K562 (cell line): Measurements from ENCODE around the gene TMOD2. TPM values are rescaled to one million over a fixed set of nuclear protein-coding genes. Genes with fewer than 3 reads are reported as not detected.

Source experiments
- ATAC-seq: fragments of 200-7000 bp; cut with Tn5 transposase; 3 replicates; pipeline ENCODE4 v1.9.1; 2020; ENCODE audit warnings: moderate library complexity
- BruUV-seq: library from RNA; stranded (reverse); fragments of 400-500 nt; replicated peaks from 2 replicates; lab custom pipeline; 2021; lab: Mats Ljungman, UMichigan
- CTCF ChIA-PET: fragments of 300-600 bp; formaldehyde crosslinking; extraction: SDS; loops from one replicate; lab custom pipeline; 2021; ENCODE audit warnings: low intra/inter-chr PET ratio; lab: Yijun Ruan, JAX
- POLR2A ChIA-PET: fragments of 300-600, 350-650 bp; sonication (Branson Sonifier 250); formaldehyde crosslinking; extraction: SDS; loops from one replicate; lab custom pipeline; 2021; ENCODE audit warnings: antibody characterized with exemption, inconsistent platforms; lab: Yijun Ruan, JAX
- DNase-seq, 4 experiments: peaks; one replicate each; pipeline versions ENCODE4 v3.0.0 to v3.0.0-alpha.2; 2011 to 2018; ENCODE audit warnings: low spot score in 3 of 4, mixed read lengths in 3 of 4; ENCODE audit errors: extremely low read depth in 1 of 4
- FAIRE-seq: peaks from 2 replicates; lab custom pipeline; 2011; peaks lifted over from hg19 to GRCh38; lab: Jason Lieb, UNC
- H2AFZ ChIP-seq: 2 replicates; pipeline ENCODE4 v1.6.0; 2011; ENCODE audit warnings: low read depth, low read length, control low read depth, inconsistent platforms
- H3K27ac ChIP-seq: fragments of 200-600 bp; 3 replicates; pipeline ENCODE4 v1.8.0; 2011; ENCODE audit warnings: low read depth, mild to moderate bottlenecking, control low read depth, inconsistent platforms, low read length, moderate library complexity, mixed read lengths; ENCODE audit errors: extremely low read depth
- H3K27me3 ChIP-seq, 2 experiments: fragments of 300-600 bp in 1 of 2; 2 replicates in 1 of 2; 3 replicates in 1 of 2; pipeline versions ENCODE4 v1.6.0 to v1.8.0; 2011; ENCODE audit warnings: inconsistent platforms in 2 of 2, low read length in 2 of 2, mild to moderate bottlenecking in 1 of 2, mixed read lengths in 1 of 2, moderate library complexity in 1 of 2; ENCODE audit not compliant: control insufficient read depth in 2 of 2, insufficient read depth in 2 of 2
- H3K36me3 ChIP-seq: fragments of 300-600 bp; 3 replicates; pipeline ENCODE4 v1.8.0; 2011; ENCODE audit warnings: mild to moderate bottlenecking, low read length, inconsistent platforms; ENCODE audit not compliant: control insufficient read depth, insufficient read depth
- H3K4me1 ChIP-seq, 2 experiments: fragments of 200-600 bp in 1 of 2; replicated peaks in 1 of 2; 2 replicates in 1 of 2; 3 replicates in 1 of 2; pipeline versions ENCODE4 v1.5.1 to v1.8.0; 2011; ENCODE audit warnings: inconsistent platforms in 2 of 2, low read length in 2 of 2, mild to moderate bottlenecking in 1 of 2, mixed read lengths in 1 of 2, moderate library complexity in 1 of 2; ENCODE audit not compliant: control insufficient read depth in 2 of 2, insufficient read depth in 2 of 2
- H3K4me2 ChIP-seq: 2 replicates; pipeline ENCODE4 v1.6.1; 2011; ENCODE audit warnings: low read length, control low read depth, inconsistent platforms, mixed read lengths; ENCODE audit not compliant: insufficient read depth
- H3K4me3 ChIP-seq: fragments of 200-600 bp; sonication (generic), shearing (Covaris generic); 2 replicates; pipeline ENCODE4 v1.5.1; 2016; ENCODE audit warnings: control low read depth, inconsistent platforms
- H3K79me2 ChIP-seq: fragments of 200-600 bp; 3 replicates; pipeline ENCODE4 v1.8.0; 2011; ENCODE audit warnings: low read length, inconsistent platforms; ENCODE audit not compliant: control insufficient read depth, insufficient read depth
- H3K9ac ChIP-seq, 2 experiments: 2 replicates each; pipeline versions ENCODE4 v1.6.0 to v1.6.1; 2011; ENCODE audit warnings: low read depth in 2 of 2, low read length in 2 of 2, control low read depth in 1 of 2, inconsistent platforms in 1 of 2, mild to moderate bottlenecking in 1 of 2, mixed read lengths in 1 of 2; ENCODE audit not compliant: insufficient read depth in 1 of 2
- H3K9me1 ChIP-seq: one replicate; pipeline ENCODE4 v1.6.0; 2011; ENCODE audit warnings: inconsistent platforms, mild to moderate bottlenecking, low read length, moderate library complexity; ENCODE audit not compliant: control insufficient read depth, insufficient read depth
- H3K9me3 ChIP-seq: replicated peaks from 2 replicates; pipeline ENCODE4 v1.5.1; 2011; ENCODE audit warnings: low read depth, low read length, inconsistent platforms; ENCODE audit not compliant: control insufficient read depth, insufficient read depth
- H4K20me1 ChIP-seq: replicated peaks from 2 replicates; pipeline ENCODE4 v1.6.1; 2011; ENCODE audit warnings: low read length, inconsistent platforms, mixed read lengths; ENCODE audit not compliant: control insufficient read depth, insufficient read depth
- CBFA2T2 ChIP-seq: fragments of 450-650 bp; conservative IDR thresholded peaks from 2 replicates; pipeline ENCODE4 v1.6.1; 2017; ENCODE audit warnings: mild to moderate bottlenecking
- ETV1 ChIP-seq: fragments of 450-650 bp; conservative IDR thresholded peaks from 2 replicates; pipeline ENCODE4 v1.6.1; 2016; ENCODE audit warnings: missing genetic modification characterization, control low read depth, low read depth, missing compliant biosample characterization
- GTF2E2 ChIP-seq: fragments of 200-800 bp; sonication (Bioruptor generic); IDR thresholded peaks from 2 replicates; pipeline ENCODE4 v1.6.1; 2016; ENCODE audit warnings: missing genetic modification characterization, missing compliant biosample characterization
- HDAC1 ChIP-seq, 2 experiments: fragments of 450-650 bp; IDR thresholded peaks; 2 replicates each; pipeline ENCODE4 v1.6.1; 2016 to 2017; ENCODE audit warnings: inconsistent platforms in 1 of 2, mild to moderate bottlenecking in 1 of 2, moderate library complexity in 1 of 2
- HDAC2 ChIP-seq: fragments of 450-650 bp; IDR thresholded peaks from 2 replicates; pipeline ENCODE4 v1.6.1; 2016; ENCODE audit warnings: mild to moderate bottlenecking
- NR3C1 ChIP-seq: sonication (generic); formaldehyde crosslinking; IDR thresholded peaks from 2 replicates; pipeline ENCODE4 v1.8.1; 2022; ENCODE audit warnings: missing genetic modification reagents
- POLR2B ChIP-seq: fragments of 450-650 bp; IDR thresholded peaks from 2 replicates; pipeline ENCODE4 v1.6.1; 2018; ENCODE audit warnings: low read depth; ENCODE audit not compliant: partially characterized antibody
- RCOR1 ChIP-seq, 2 experiments: IDR thresholded peaks; 2 replicates each; pipeline ENCODE4 v1.6.1; 2012; ENCODE audit warnings: low read depth in 2 of 2, low read length in 2 of 2, borderline replicate concordance in 1 of 2, improper control_type of control experiment in 1 of 2
- SNAPC5 ChIP-seq: fragments of 250-450 bp; sonication (Bioruptor Pico); IDR thresholded peaks from 2 replicates; pipeline ENCODE4 v1.8.0; 2021; ENCODE audit warnings: moderate library complexity, mild to moderate bottlenecking, inconsistent platforms
- TBL1XR1 ChIP-seq, 2 experiments: IDR thresholded peaks; 2 replicates each; pipeline ENCODE4 v1.6.1; 2012; ENCODE audit warnings: improper control_type of control experiment in 2 of 2, low read length in 2 of 2, mild to moderate bottlenecking in 1 of 2
- ZNF436 ChIP-seq: fragments of 250-450, 450-650 bp; sonication (Bioruptor Pico); formaldehyde crosslinking; IDR thresholded peaks from 2 replicates; pipeline ENCODE4 v1.7.0; 2020; ENCODE audit warnings: mild to moderate bottlenecking
- ZNF444 ChIP-seq: fragments of 250-450 bp; sonication (Bioruptor Pico); IDR thresholded peaks from 2 replicates; pipeline ENCODE4 v1.4.0; 2020; ENCODE audit warnings: mild to moderate bottlenecking, moderate library complexity
- ZNF830 ChIP-seq: fragments of 250-450 bp; sonication (Bioruptor Pico); IDR thresholded peaks from 2 replicates; pipeline ENCODE4 v1.5.0; 2021; ENCODE audit warnings: mild to moderate bottlenecking
- WGBS: fragments of 100-300 bp; shearing (Covaris generic); methylation state at CpG from one replicate; pipeline ENCODE4 v1.1.6; 2016; ENCODE audit warnings: low coverage, mixed read lengths; ENCODE audit not compliant: insufficient coverage; ENCODE audit errors: missing lambda C conversion rate; 5-methylcytosine and 5-hydroxymethylcytosine counted together
- in situ Hi-C: fragments of 300-500 bp; cut with MboI; formaldehyde crosslinking; loops from 4 replicates; pipeline ENCODE4 v1.15.0; 2018; ENCODE audit warnings: inconsistent platforms, mixed read lengths
- intact Hi-C: fragments of 100-400 bp; cut with micrococcal nuclease; formaldehyde crosslinking; loops from 2 replicates; pipeline ENCODE4 v1.14.2; 2022
- polyA plus RNA-seq, 8 experiments: library from polyadenylated mRNA; depleted of rRNA in 4 of 8; stranded (reverse) in 5 of 8; unstranded in 3 of 8; fragments of >200 nt; fragmentation: Nextera tagmentation in 2 of 8; fragmentation: Illumina TruSeq in 1 of 8; extraction: Ambion mirVana in 2 of 8; extraction: Trizol in 1 of 8; gene quantifications; 2 replicates each; pipeline versions ENCODE4 v1.2.1 to v1.2.3, GENCODE V29; 2011 to 2014; ENCODE audit warnings: inconsistent platforms in 1 of 8, missing spikeins in 1 of 8
- small RNA-seq: library from RNA; depleted of rRNA; stranded (forward); fragments of <200 nt; gene quantifications from one replicate; pipeline ENCODE3, GENCODE V24; 2014
- total RNA-seq, 7 experiments: library from RNA; depleted of rRNA in 6 of 7; stranded (reverse); fragments of >200 nt in 6 of 7; fragmentation: Illumina TruSeq in 2 of 7; extraction: Trizol in 2 of 7; gene quantifications; 2 replicates each; pipeline versions ENCODE4 v1.2.1 to v1.2.3, GENCODE V29; 2011 to 2021; ENCODE audit warnings: low replicate concordance in 1 of 7
- TF ChIP-seq, protein P1 (sequence below): fragments of 250-450 bp; sonication (Bioruptor Pico); IDR thresholded peaks from 2 replicates; pipeline ENCODE4 v1.4.0; 2020; ENCODE audit warnings: mild to moderate bottlenecking

The TMOD2 gene
- total and polyA plus RNA-seq, 9 of the 15 experiments (the other 6 are each of a cell fraction or from before 2014, with no cell fraction given), result 0.49 to 3.8 (median 3.0) TPM

DNA sequence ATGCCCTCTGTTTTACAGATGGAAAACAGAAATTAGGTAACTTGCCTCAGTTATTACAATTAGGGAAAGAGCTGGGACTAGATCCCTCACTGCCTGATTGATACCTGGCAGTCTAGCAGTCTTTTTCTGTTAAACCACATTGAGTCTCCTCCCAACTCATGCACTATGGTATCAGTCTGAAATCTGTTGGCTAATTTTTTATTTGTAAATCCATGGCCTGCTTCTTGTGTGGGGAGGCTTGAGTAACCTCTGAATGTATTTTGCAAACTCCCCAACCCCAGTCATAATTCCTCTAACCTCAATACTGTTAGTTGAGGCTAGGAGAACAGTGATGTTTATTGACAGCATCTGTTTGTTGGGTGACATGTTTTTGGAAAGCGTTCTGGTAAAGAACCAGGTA is 113.9 kb downstream of the TMOD2 start:
- DNase-seq (no peak), FAIRE-seq (no peak)
- intact Hi-C loops, result no loop called here
- H3K9me3 ChIP-seq, result no peaks in the 10 kb centered on the region; the same call in 1 of the 2 replicates
- peaks cover 6% of the 10 kb centered on the region; the same call in 1 of the 3 replicates for H3K79me2 ChIP-seq
- no peak overlapping the region for H3K27ac ChIP-seq
- 100% methylated on average over 1 of the region's 1 CpG for WGBS
- POLR2A ChIA-PET, result interaction anchor here (0.6 to 1.2 kb wide), 4 partner anchors 12 to 25 kb away, joined by 3 to 4 read pairs (median 4); no protein-coding TSS in a partner anchor
- H3K9ac ChIP-seq, result no peak overlapping the region
- no peaks in the 10 kb centered on the region for H3K27me3 ChIP-seq
- no peak overlapping the region for H2AFZ ChIP-seq
- peaks cover 56% of the 10 kb centered on the region for H3K36me3 ChIP-seq
- no peaks in the 10 kb centered on the region; a peak in 2 of 5 replicates for H3K4me1 ChIP-seq
- in situ Hi-C loops, result no loop called here
- no peaks in the 10 kb centered on the region for H4K20me1 ChIP-seq
- no peak overlapping the region for H3K4me2 ChIP-seq
- CTCF ChIA-PET, result no interaction called here
- no peaks in the 10 kb centered on the region for H3K9me1 ChIP-seq
- TF ChIP-seq ZNF436 (no peak), ZNF444 (CRISPR knock-in tag) (no peak), NR3C1 (CRISPR knock-in tag) (no peak), HDAC2 (no peak), RCOR1 (IDR thresholded peaks at IDR 0.05; ENCODE audit: borderline replicate concordance in 1 of 2, low read depth in 2 of 2, low read length in 2 of 2) (no peak), CBFA2T2 (no peak), ZNF830 (CRISPR knock-in tag) (no peak), ETV1 (no peak), HDAC1 (IDR thresholded peaks at IDR 0.05) (no peak), POLR2B (no peak), GTF2E2 (no peak), TBL1XR1 (IDR thresholded peaks at IDR 0.05; ENCODE audit: low read length in 2 of 2) (no peak), SNAPC5 (CRISPR knock-in tag) (no peak)
- TF ChIP-seq, protein P1, sequence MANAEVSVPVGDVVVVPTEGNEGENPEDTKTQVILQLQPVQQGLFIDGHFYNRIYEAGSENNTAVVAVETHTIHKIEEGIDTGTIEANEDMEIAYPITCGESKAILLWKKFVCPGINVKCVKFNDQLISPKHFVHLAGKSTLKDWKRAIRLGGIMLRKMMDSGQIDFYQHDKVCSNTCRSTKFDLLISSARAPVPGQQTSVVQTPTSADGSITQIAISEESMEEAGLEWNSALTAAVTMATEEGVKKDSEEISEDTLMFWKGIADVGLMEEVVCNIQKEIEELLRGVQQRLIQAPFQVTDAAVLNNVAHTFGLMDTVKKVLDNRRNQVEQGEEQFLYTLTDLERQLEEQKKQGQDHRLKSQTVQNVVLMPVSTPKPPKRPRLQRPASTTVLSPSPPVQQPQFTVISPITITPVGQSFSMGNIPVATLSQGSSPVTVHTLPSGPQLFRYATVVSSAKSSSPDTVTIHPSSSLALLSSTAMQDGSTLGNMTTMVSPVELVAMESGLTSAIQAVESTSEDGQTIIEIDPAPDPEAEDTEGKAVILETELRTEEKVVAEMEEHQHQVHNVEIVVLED (CRISPR knock-in tag), result no peak
- TF ChIP-seq, all 486 proteins: peak for 0
- no peak for ATAC-seq
- BruUV-seq, result no TSS peak
- H3K4me3 ChIP-seq, result no peak overlapping the region

Small RNA genes within 50 kb of the gene (small RNA-seq; reads per million reads assigned to genes)
- gene AC090971.5 (not detected), gene RF00017 (not detected)

Other genes starting within 250 kb of the TMOD2 start
- 19.1 and 21.4 TPM in 2 replicates for gene DMXL2, start 128.8 kb upstream of the TMOD2 start, total RNA-seq (2014; rRNA removed)
- 47.7 and 51.7 TPM in 2 replicates for gene DMXL2, start 128.8 kb upstream of the TMOD2 start, total RNA-seq (2014; rRNA removed; fragmentation: Illumina TruSeq; extraction: Trizol)
- 46.6 and 52.6 TPM in 2 replicates for gene DMXL2, start 128.8 kb upstream of the TMOD2 start, total RNA-seq (2015; rRNA removed; fragmentation: Illumina TruSeq; extraction: Trizol)
- gene DMXL2, start 128.8 kb upstream of the TMOD2 start, total RNA-seq (2021), result 27.2 and 30.7 TPM in 2 replicates
- gene DMXL2, start 128.8 kb upstream of the TMOD2 start, polyA plus RNA-seq (2011; rRNA removed), result 29.1 and 57.7 TPM in 2 replicates
- 36.6 and 43.6 TPM in 2 replicates for gene DMXL2, start 128.8 kb upstream of the TMOD2 start, polyA plus RNA-seq (2014; fragmentation: Illumina TruSeq; extraction: Trizol)
- gene DMXL2, start 128.8 kb upstream of the TMOD2 start, polyA plus RNA-seq (2014; fragmentation: Nextera tagmentation; extraction: Ambion mirVana), result 10 to 100 TPM in 1 of 2 experiments, 1 to 10 TPM in 1; 9.3 to 16.2 TPM
- 25.2 and 26.8 TPM in 2 replicates for gene DMXL2, start 128.8 kb upstream of the TMOD2 start, polyA plus RNA-seq (2014; rRNA removed)
- gene SCG3, start 70.1 kb upstream of the TMOD2 start, total RNA-seq (2014; rRNA removed), result 14.9 and 17.4 TPM in 2 replicates
- gene SCG3, start 70.1 kb upstream of the TMOD2 start, total RNA-seq (2014; rRNA removed; fragmentation: Illumina TruSeq; extraction: Trizol), result 32.2 and 42.1 TPM in 2 replicates
- gene SCG3, start 70.1 kb upstream of the TMOD2 start, total RNA-seq (2015; rRNA removed; fragmentation: Illumina TruSeq; extraction: Trizol), result 41.5 and 43.8 TPM in 2 replicates
- 19.5 and 21.0 TPM in 2 replicates for gene SCG3, start 70.1 kb upstream of the TMOD2 start, total RNA-seq (2021)
- 4.2 and 22.7 TPM in 2 replicates for gene SCG3, start 70.1 kb upstream of the TMOD2 start, polyA plus RNA-seq (2011; rRNA removed)
- 23.3 and 28.5 TPM in 2 replicates for gene SCG3, start 70.1 kb upstream of the TMOD2 start, polyA plus RNA-seq (2014; fragmentation: Illumina TruSeq; extraction: Trizol)
- 10 to 100 TPM; 13.0 to 17.8 TPM for gene SCG3, start 70.1 kb upstream of the TMOD2 start, polyA plus RNA-seq (2014; fragmentation: Nextera tagmentation; extraction: Ambion mirVana)
- gene SCG3, start 70.1 kb upstream of the TMOD2 start, polyA plus RNA-seq (2014; rRNA removed), result 11.3 and 14.1 TPM in 2 replicates
- 8.8 and 10.9 TPM in 2 replicates for gene LYSMD2, start 13.9 kb upstream of the TMOD2 start, total RNA-seq (2014; rRNA removed)
- 13.6 and 14.2 TPM in 2 replicates for gene LYSMD2, start 13.9 kb upstream of the TMOD2 start, total RNA-seq (2014; rRNA removed; fragmentation: Illumina TruSeq; extraction: Trizol)
- gene LYSMD2, start 13.9 kb upstream of the TMOD2 start, total RNA-seq (2015; rRNA removed; fragmentation: Illumina TruSeq; extraction: Trizol), result 11.2 and 11.3 TPM in 2 replicates
- gene LYSMD2, start 13.9 kb upstream of the TMOD2 start, total RNA-seq (2021), result 9.7 and 10.3 TPM in 2 replicates
- 11.3 and 30.3 TPM in 2 replicates for gene LYSMD2, start 13.9 kb upstream of the TMOD2 start, polyA plus RNA-seq (2011; rRNA removed)
- 7.9 and 9.5 TPM in 2 replicates for gene LYSMD2, start 13.9 kb upstream of the TMOD2 start, polyA plus RNA-seq (2014; fragmentation: Illumina TruSeq; extraction: Trizol)
- 1 to 10 TPM; 4.3 to 4.8 TPM for gene LYSMD2, start 13.9 kb upstream of the TMOD2 start, polyA plus RNA-seq (2014; fragmentation: Nextera tagmentation; extraction: Ambion mirVana)
- gene LYSMD2, start 13.9 kb upstream of the TMOD2 start, polyA plus RNA-seq (2014; rRNA removed), result 9.8 and 10.7 TPM in 2 replicates
- 30.9 and 34.5 TPM in 2 replicates for gene TMOD3, start 78.1 kb downstream of the TMOD2 start, total RNA-seq (2014; rRNA removed)
- 39.4 and 40.8 TPM in 2 replicates for gene TMOD3, start 78.1 kb downstream of the TMOD2 start, total RNA-seq (2014; rRNA removed; fragmentation: Illumina TruSeq; extraction: Trizol)
- gene TMOD3, start 78.1 kb downstream of the TMOD2 start, total RNA-seq (2015; rRNA removed; fragmentation: Illumina TruSeq; extraction: Trizol), result 44.0 and 44.4 TPM in 2 replicates
- gene TMOD3, start 78.1 kb downstream of the TMOD2 start, total RNA-seq (2021), result 42.7 and 45.0 TPM in 2 replicates
- 20.0 and 26.4 TPM in 2 replicates for gene TMOD3, start 78.1 kb downstream of the TMOD2 start, polyA plus RNA-seq (2011; rRNA removed)
- 26.3 and 30.9 TPM in 2 replicates for gene TMOD3, start 78.1 kb downstream of the TMOD2 start, polyA plus RNA-seq (2014; fragmentation: Illumina TruSeq; extraction: Trizol)
- 10 to 100 TPM in 1 of 2 experiments, 1 to 10 TPM in 1; 6.8 to 12.0 TPM for gene TMOD3, start 78.1 kb downstream of the TMOD2 start, polyA plus RNA-seq (2014; fragmentation: Nextera tagmentation; extraction: Ambion mirVana)
- gene TMOD3, start 78.1 kb downstream of the TMOD2 start, polyA plus RNA-seq (2014; rRNA removed), result 21.1 and 22.6 TPM in 2 replicates
- gene LEO1, start 220.2 kb downstream of the TMOD2 start, total RNA-seq (2014; rRNA removed), result 33.4 and 37.9 TPM in 2 replicates
- 40.9 and 44.1 TPM in 2 replicates for gene LEO1, start 220.2 kb downstream of the TMOD2 start, total RNA-seq (2014; rRNA removed; fragmentation: Illumina TruSeq; extraction: Trizol)
- 42.5 and 44.0 TPM in 2 replicates for gene LEO1, start 220.2 kb downstream of the TMOD2 start, total RNA-seq (2015; rRNA removed; fragmentation: Illumina TruSeq; extraction: Trizol)
- 19.2 and 19.6 TPM in 2 replicates for gene LEO1, start 220.2 kb downstream of the TMOD2 start, total RNA-seq (2021)
- 6.1 and 8.4 TPM in 2 replicates for gene LEO1, start 220.2 kb downstream of the TMOD2 start, polyA plus RNA-seq (2011; rRNA removed)
- 37.8 and 48.3 TPM in 2 replicates for gene LEO1, start 220.2 kb downstream of the TMOD2 start, polyA plus RNA-seq (2014; fragmentation: Illumina TruSeq; extraction: Trizol)
- gene LEO1, start 220.2 kb downstream of the TMOD2 start, polyA plus RNA-seq (2014; fragmentation: Nextera tagmentation; extraction: Ambion mirVana), result 10 to 100 TPM; 26.0 to 38.7 TPM
- gene LEO1, start 220.2 kb downstream of the TMOD2 start, polyA plus RNA-seq (2014; rRNA removed), result 28.8 and 37.2 TPM in 2 replicates